T-helper 9 cell (primary cell): ENCODE measurements around the gene CDH12.
"Not testable (repeated sequence)": the region's sequence is repeated elsewhere in the genome, so short reads cannot be mapped to it uniquely, and the experiment has no call there.

Experiments used
- DNase-seq: peaks from one replicate; pipeline ENCODE4 v3.0.0-alpha.2; 2020
- total RNA-seq, 2 donors: gene quantifications; one replicate each; lab custom pipeline; 2026; lab: John Stamatoyannopoulos, UW

Gene CDH12
- 0 reads per million in 2 donors for total RNA-seq

GRCh38 chr5:22852807-22853660 is at the start of gene CDH12:
Gene CDH12, minus strand, starts transcription at chr5:22853344.
- DNase-seq: no peak

- DNase-seq: no peak
Measured at GRCh38 chr5:22901885-22902284, 48.7 kb upstream of the CDH12 start.

- DNase-seq: no peak
Measured at GRCh38 chr5:22900801-22901310, 47.7 kb upstream of the CDH12 start.

GRCh38 chr5:22899341-22899740 is 46.2 kb upstream of the CDH12 start:
- DNase-seq: no peak

GRCh38 chr5:22896152-22896551 is 43.0 kb upstream of the CDH12 start:
- DNase-seq: no peak

GRCh38 chr5:22892441-22892840 is 39.3 kb upstream of the CDH12 start:
- DNase-seq: no peak

GRCh38 chr5:22889720-22890119 is 36.6 kb upstream of the CDH12 start:
- DNase-seq: no peak

GRCh38 chr5:22887566-22887965 is 34.4 kb upstream of the CDH12 start:
- no peak for DNase-seq

- DNase-seq: not testable (repeated sequence)
Measured at GRCh38 chr5:22858911-22859310, 5.8 kb upstream of the CDH12 start.

- no peak for DNase-seq
Measured at GRCh38 chr5:22855824-22856223, 2.7 kb upstream of the CDH12 start.

GRCh38 chr5:22850981-22851380 is 2.2 kb downstream of the CDH12 start:
- DNase-seq: no peak

GRCh38 chr5:22846693-22847092 is 6.5 kb downstream of the CDH12 start:
- DNase-seq: no peak

- DNase-seq: no peak
Measured at GRCh38 chr5:22844636-22845035, 8.5 kb downstream of the CDH12 start.

GRCh38 chr5:22844155-22844554 is 9.0 kb downstream of the CDH12 start:
- no peak for DNase-seq

GRCh38 chr5:22842574-22842973 is 10.6 kb downstream of the CDH12 start:
- DNase-seq: no peak

GRCh38 chr5:22837803-22838202 is 15.3 kb downstream of the CDH12 start:
- no peak for DNase-seq

GRCh38 chr5:22835686-22836085 is 17.5 kb downstream of the CDH12 start:
- no peak for DNase-seq

- DNase-seq: no peak
Measured at GRCh38 chr5:22793463-22793862, 59.7 kb downstream of the CDH12 start.

- DNase-seq: no peak
Measured at GRCh38 chr5:22787807-22788206, 65.3 kb downstream of the CDH12 start.

- DNase-seq: no peak
Measured at GRCh38 chr5:22787398-22787797, 65.7 kb downstream of the CDH12 start.

- no peak for DNase-seq
Measured at GRCh38 chr5:22780756-22781155, 72.4 kb downstream of the CDH12 start.

- no peak for DNase-seq
Measured at GRCh38 chr5:22779499-22779898, 73.6 kb downstream of the CDH12 start.

- DNase-seq: no peak
Measured at GRCh38 chr5:22776285-22776684, 76.9 kb downstream of the CDH12 start.

- not testable (repeated sequence) for DNase-seq
Measured at GRCh38 chr5:22774214-22774613, 78.9 kb downstream of the CDH12 start.

- DNase-seq: no peak
Measured at GRCh38 chr5:22764736-22765135, 88.4 kb downstream of the CDH12 start.
